HG02981 (cell line): ENCODE results near the gene PGLYRP2.

ENCODE experiments used
- ATAC-seq: cut with Tn5 transposase; IDR thresholded peaks from one replicate; pipeline ENCODE4 v1.9.1; 2021; ENCODE audit warnings: mild to moderate bottlenecking, moderate library complexity; ENCODE audit not compliant: unreplicated experiment

The PGLYRP2 gene

DNA sequence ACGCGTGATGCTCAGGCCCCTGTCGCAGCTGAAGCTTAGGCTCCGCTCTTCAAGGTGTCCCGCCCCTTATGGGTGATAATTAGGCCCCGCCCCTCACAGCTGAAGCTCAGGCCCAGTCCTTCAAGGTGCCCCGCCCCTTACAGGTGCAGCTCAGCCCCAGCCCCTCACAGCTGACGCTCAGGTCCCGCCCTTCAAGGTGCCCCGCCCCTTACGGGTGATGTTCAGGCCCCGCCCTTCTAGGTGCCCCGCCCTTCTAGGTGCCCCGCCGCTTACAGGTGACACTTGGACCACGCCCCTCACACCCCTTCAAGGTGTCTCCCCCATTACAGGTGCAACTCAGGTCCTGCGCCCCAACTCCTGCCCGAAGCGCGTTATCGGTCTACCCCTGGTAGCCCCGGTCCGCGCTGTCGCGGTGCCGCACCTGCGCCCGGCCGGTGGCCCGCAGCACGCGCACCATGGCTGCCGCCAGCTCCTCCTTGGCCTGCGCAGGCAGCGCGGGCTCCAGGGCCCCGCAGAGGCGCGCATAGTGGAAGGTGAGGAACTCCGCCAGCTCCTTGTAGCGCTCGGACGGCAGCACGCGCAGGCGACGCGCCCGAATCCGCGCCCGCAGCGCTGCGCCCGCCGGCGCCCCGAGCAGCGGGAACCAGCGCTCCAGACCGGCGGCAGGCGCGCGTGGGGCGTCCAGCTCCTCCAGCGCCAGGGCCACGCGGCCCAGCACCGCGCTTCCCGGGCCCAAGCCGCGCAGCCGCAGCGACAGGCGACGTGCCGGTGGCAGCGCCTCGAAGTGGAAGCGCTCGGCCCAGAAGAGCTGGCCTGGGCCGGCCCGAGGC lies 22.2 kb downstream of the PGLYRP2 start:
- no peak for ATAC-seq

- no peak for ATAC-seq
These were observed 22.9 kb downstream of the PGLYRP2 start for GRCh38 chr19:15456441-15456840.

DNA sequence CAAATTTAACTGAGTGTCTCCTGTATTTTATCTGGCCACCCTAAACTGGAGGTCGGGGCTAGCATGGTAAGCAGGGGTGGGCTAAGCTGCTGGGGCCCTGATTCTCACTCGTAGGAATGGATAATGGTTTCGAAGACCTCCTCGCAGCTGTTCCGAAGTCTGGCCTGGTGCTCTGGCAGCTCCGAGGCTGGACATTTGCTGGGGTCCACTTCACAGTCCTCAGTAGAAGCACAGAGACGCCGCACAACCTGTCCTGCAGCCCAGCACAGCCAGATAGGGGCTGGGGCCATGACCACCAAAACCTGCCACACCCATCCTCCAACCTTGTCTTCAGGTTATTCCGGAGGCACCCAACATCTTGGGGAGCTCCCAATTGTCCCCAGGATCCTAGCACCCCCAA lies 23.3 kb downstream of the PGLYRP2 start:
- no peak for ATAC-seq

- ATAC-seq, result no peak
These were observed 25.1 kb downstream of the PGLYRP2 start for GRCh38 chr19:15453906-15454860.

GRCh38 chr19:15453091-15453578 lies 26.2 kb downstream of the PGLYRP2 start:
- ATAC-seq, result no peak

GRCh38 chr19:15452111-15453047 lies 26.9 kb downstream of the PGLYRP2 start:
- no peak for ATAC-seq

DNA sequence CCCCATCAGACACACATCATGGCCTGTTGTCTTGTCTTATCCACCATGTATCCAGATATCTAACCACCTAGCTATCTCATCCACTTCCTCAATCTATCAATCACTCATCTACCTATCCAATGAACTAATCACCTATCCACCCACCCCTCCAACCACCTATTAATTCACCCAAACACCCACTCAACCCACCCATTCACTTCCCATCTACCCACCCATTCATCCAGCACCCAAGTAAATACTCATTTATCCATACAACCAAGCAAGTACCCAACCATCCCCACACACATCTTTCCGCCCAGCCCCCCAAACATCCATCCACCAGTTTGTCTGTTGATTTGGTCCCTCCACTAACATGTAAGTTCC lies 28.8 kb downstream of the PGLYRP2 start:
- ATAC-seq, result no peak

- ATAC-seq, result no peak
These were observed 29.4 kb downstream of the PGLYRP2 start, which contains the start of gene WIZ for GRCh38 chr19:15449620-15450527. Gene WIZ (minus strand): TSS chr19:15449956. CDS start chr19:15448307, 1,649 bp downstream.

DNA sequence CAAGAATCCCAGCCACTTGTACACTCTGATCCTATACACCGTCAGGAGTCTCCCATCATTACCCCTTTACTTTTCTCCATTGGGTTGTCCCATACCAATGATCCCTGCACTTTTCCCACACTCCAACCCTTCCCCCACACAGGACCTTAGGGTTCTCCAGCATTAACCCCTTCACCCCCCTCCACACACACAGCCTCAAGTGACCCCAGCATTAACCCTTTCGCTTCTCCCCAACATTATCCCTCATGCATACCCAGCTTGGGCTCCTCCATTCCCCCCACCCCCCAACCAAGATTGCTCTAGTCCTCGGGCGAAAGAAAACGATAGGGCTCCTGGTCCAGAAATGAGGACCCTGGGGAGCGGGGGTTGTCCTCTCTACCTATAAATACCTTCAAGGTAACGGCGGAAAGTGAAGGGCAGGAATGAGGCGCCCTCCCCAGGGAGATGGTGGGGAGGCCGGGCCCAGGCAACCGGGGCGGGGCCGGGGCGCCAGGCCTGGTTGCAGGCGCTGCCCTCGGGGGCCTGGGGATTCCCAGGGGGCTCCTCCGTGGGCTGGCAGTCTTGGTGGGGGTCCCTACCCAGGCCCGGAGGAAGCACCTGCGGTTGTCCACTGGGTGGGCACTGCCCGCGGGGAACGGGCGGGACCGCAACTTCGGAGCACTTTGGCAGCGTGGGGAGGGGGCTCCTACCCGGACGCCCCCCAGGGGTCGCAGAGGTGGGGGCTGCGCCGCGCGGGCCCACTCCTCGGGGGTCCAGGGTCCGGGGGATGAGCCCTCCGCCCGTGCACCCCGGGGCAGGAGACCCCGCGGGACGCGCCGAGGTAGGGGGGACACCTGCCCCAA lies 30.3 kb downstream of the PGLYRP2 start:
- no peak for ATAC-seq

- no peak for ATAC-seq
These were observed 31.1 kb downstream of the PGLYRP2 start for GRCh38 chr19:15448044-15448777.

DNA sequence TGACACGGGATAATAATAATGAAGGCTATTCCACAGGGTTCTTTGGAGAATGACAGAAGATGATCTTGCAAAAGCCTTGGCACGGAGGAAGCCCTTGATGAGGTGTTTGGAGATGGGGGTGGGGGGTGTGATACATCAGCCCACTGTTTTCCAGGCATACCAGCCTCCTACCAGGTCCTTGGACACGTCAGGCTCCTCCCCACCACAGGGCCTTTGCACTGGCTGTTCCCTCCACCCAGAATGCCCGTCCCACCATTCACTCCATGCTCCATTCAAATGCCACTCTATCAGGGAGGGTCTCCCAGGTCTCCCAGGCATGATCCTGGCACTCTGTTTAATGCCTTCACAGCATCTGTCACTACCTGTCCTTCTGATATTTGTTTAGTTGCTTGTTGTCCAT lies 32.2 kb downstream of the PGLYRP2 start:
- ATAC-seq, result no peak

DNA sequence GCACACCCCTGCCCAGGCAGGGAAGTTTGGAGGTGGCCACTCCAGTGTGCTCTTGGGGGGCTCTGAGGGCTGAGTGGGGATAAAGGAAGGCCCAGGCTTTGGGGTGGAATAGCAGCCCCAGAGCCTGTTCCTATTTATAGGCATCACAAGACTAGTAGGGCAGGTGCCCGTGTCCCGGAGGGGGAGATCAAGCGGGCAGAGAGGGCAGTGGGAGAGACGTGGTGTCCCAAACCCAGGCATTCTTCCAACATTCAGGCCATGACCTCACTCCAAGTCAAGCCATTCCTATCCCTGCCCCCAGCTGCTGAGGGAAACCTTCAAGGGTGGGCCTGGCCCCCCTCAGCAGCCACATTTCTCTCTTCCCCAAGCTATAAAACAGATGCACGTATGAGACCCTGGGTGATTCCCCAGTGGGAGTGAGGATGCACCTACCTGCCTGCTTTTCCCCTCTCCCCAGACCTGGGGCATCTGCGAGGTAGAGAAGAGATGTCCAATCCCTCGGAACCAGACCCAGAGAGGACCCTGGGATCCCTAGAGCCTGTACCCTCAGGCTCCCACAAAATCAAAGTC lies 33.4 kb downstream of the PGLYRP2 start:
- ATAC-seq, result no peak

GRCh38 chr19:15445227-15445605 lies 34.1 kb downstream of the PGLYRP2 start:
- ATAC-seq, result no peak

- no peak for ATAC-seq
These were observed 34.6 kb downstream of the PGLYRP2 start for GRCh38 chr19:15444505-15445226.

- ATAC-seq, result no peak
These were observed 35.5 kb downstream of the PGLYRP2 start for GRCh38 chr19:15443838-15444237.

DNA sequence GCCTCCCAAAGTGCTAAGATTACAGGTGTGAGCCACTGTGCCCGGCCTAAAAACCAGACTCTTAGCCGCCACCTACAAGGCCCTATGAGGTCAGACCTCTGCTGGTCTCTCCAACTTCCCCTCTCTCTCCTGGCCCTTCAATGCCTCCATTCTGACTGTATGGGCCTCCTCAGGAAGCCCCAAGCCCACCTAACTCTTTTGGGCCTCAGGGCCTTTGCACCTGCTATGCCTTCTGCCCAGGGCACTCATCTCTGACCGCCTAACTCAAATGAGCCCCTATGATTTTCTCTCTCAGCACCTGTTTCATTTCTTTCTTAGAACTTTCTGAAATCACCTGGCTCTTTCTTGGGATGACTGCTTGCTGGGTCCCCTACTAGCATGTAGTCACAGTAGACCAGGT lies 36.0 kb downstream of the PGLYRP2 start:
- ATAC-seq, result no peak
